HG03432 (cell line): ENCODE measurements around the gene COLQ.
"Not testable (repeated sequence)": the region's sequence is repeated elsewhere in the genome, so short reads cannot be mapped to it uniquely, and the experiment has no call there.

ENCODE experiments used
- ATAC-seq: cut with Tn5 transposase; IDR thresholded peaks from one replicate; pipeline ENCODE4 v1.9.1; 2021; ENCODE audit warnings: mild to moderate bottlenecking, moderate library complexity; ENCODE audit not compliant: unreplicated experiment

The COLQ gene

DNA sequence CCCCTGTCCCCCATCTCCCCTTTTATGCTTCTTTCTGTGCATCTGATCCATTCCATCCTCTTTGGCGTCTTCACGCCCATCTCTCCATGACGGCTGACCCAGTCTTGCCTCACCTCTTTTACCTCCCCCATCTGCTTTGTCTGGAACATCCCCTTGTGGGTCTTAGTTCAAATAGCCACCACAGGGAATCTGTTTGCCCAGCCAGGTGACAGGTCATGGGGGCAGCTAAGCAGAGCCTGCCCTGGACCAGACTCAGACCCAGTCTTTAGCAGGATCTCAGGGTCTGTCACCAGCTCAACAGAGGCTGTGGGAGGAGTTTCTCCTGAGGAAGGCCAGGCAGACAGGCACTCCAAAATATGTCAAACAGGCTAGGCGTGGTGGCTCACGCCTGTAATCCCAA, 28.1 kb downstream of the COLQ start:
- ATAC-seq: no peak

DNA sequence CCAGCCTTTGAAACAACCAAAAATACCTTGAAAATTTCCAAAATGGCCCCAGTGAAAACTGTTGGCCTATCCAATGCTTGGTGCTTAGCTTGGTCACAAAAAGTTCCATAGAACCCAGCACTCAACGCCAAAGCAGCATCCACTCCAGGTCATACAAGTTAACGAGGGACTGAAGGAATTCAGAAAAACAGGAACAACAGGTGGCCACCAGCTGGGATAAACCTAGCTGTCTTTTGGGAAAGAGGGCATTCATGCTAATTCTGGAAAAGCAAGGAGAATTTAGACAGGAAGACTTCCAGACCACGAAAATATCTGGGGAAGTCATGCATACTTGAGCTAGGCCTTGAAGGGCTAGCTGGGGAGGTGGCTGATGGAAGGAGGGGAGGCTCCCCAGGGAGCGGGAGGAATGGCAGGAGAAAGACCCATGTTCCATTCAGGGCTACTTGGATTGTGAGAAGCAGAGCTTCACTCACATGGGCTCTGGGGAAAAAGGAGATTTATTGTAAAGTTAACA, 28.6 kb downstream of the COLQ start:
- ATAC-seq: no peak

DNA sequence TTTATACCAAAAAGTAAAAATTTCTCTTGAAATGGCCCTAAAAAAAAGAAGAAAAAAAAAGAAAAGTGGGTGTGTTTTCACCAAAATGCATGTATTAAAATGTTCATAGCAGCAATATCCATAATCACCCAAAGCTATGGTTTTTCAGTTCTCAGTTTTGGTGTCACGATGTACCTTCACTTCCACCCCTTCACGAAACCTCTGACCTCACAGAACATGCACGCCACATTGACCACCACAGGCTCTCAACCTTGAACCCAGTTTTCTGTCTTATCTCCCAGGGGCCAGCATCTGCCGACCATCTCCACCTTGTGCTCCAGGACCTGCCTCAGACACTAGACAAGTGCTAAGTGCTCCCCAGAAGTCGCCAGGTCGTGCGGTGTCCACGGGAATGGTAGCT, 30.4 kb downstream of the COLQ start:
- ATAC-seq: no peak

DNA sequence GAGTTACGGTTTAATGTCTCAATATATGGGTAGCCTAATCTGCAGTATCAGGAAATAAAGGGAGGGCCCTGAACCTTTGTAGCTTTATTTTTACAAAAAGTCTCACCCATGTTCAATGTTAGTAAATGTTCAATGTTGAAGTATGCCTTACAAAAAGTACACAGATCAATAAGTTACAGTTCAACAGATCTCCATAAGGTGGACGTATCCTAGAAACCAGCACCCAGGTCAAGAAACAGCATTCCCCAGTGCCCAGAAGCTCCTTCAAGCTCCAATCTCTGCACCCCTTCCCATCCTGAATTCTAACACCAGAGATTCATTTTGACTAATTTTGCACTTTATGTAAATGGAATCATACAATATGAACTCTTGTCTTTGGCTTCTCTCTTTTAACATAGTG, 31.3 kb downstream of the COLQ start:
- no peak for ATAC-seq

DNA sequence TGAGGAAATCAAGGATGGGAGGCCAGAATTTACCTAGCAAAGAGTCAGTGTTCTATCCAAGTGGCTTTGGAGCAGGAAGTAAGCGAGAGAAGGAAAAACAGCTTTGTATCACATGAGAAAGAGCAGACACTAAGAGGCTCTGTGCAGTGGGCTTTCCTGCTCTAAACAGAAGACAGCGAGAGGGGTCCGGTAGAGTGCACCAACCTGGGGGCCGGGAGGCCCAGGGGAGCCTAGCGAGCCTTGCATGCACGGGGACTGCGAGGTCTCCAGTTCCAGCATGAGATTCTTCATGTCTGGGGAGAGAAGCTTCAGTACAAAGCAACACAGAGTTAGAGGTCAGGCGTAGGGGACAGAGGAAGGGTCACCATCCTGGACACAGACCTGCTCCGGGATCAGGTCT, 33.5 kb downstream of the COLQ start:
- no peak for ATAC-seq

DNA sequence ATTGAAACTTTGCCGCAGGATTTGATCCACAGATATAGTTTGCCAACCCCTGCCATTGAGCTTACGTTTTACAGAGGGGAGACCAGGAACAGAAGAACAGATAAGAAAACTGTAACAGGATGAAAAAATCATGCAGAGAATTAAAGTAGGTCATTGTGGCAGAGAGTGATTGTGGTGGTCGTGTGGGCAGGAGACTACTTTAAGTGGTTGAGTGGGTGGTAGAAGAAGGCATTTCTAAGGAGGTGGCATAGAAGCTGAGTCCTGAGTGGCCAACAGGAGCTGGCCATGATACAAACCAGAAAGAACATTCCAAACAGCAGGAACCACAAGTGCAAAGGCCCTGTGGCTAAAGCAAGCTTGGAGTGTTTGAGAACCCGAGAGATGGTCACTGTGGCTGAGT, 34.5 kb downstream of the COLQ start:
- ATAC-seq: no peak

DNA sequence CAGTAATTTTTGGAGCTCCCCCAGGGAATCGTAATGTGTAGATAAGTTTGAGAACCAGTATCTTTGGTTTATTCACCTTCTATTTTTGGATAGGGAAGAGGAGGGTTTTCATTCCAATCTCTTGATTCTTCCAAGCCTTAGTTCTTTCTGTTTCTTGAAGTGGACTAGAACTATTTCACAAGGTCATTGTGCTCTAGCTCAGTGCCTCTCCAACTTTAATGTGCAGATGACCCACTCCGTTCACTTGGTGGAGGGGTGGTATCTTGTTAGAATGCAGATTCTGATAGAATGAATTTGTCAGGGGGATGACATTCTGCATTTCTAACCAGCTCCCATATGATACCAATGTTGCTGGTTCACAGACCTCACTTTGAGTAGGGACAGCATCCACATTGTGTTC, 35.5 kb downstream of the COLQ start:
- no peak for ATAC-seq

DNA sequence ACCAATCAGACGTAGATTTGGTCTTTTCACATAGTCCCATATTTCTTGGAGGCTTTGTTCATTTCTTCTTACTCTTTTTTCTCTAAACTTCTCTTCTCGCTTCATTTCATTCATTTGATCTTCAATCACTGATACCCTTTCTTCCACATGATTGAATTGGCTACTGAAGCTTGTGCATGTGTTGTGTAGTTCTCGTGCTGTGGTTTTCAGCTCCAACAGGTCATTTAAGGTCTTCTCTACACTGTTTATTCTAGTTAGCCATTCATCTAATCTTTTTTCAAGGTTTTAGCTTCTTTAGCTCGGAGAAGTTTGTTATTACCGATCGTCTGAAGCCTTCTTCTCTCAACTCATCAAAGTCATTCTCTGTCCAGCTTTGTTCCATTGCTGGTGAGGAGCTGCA, 37.0 kb downstream of the COLQ start:
- not testable (repeated sequence) for ATAC-seq

DNA sequence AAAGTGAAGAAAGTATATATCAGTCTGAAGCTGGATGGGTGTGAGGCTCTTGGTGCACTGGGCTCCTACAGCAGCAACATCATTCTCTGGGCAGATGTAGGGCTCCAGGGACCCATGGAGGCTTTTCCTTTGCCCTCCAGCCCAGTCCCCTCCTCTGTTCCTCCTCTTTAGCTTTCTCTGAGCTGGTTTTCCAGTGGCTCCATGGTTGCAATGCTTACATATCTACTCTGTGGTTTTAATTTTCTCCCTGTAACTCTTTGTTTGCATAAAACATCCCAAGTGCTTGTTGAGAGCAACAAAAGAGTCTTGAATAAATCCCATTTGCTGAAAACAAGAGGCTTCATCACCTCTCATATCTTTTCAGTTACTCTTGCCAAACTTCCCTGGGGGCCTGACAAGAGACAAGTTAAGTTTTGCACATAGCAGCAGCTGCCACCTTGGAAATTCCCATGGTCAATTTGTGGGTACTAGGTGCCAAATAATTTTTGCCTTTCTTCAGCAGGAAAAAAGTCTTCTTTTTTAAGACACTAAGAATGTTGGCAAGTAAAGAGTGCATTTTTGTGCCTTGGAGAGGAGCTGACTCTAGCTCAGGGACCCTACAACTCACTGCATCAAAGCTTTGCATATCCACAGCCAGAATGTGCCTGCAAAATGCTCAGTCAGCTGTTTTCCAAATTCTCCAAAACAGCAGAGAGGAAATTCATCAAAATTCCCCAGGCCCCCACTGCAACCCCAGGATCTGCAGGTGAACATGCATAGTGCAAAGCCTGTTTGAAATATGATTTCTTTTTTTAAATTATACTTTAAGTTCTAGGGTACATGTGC, 41.9 kb downstream of the COLQ start:
- ATAC-seq: no peak

DNA sequence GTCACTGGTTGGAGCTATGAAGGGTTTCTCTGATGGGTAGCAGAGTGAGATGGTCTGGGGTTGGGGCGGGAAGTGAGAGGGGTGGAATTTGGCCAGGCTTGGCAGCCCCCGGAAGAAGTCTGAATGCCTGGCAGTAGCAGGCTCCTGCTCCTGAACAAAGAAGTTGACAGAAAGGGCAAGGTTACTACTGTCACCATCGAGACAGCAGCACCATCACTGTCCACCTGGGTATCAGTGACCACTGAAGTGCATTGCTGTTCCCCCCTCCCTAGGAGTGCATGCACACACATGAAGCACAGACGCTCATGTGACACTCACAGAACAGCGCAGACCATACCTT, 42.9 kb downstream of the COLQ start:
- ATAC-seq: no peak

DNA sequence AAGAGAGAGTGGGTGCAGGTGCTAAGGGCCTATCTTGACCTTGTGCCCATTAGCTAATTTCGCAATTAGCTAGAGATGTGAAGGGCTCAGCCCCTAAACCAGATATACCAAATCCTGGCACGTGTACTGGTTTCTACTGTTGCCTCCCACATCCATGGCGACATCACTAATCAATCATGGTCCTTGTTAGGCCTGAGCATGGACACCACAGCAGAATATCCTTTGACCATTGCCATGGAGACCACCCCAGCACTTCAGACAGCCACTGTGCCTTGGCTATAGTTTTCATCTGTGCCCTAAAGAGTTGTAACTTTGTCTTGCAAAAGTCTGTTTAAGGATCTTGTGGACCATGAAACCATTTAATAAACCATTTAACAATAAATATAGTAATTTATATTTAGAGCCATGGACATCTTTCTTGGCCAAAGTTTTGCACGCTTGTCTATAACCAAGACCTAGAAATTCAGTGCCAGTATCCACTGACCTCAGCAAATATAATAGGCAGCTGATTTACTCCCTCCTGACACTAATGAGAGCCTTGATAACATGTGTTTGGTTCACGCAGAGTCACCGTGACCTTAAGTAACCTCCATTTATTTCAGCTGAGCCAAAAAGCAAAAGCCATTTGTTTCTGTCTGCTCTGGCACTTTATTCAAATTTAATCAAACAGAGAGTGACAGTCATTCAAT, 43.4 kb downstream of the COLQ start:
- no peak for ATAC-seq

DNA sequence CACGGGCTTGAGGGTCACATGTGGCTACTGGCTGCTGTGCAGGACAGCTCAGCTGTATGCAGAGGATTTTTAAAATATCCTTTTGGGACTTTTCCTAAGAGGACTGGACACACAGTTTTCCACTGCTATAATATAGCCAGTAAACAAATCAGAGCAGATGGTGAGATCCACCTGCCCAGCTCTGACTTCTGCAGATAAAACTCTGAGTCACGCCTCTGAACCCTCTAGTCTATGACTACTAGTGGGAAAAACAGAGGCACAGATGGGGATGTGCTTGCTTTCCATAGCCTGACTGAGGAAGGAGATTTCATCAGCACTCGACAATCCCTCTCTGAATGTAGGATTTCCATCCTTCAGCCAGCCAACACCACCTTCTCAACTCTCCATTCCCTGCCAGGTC, 45.1 kb downstream of the COLQ start:
- ATAC-seq: no peak

DNA sequence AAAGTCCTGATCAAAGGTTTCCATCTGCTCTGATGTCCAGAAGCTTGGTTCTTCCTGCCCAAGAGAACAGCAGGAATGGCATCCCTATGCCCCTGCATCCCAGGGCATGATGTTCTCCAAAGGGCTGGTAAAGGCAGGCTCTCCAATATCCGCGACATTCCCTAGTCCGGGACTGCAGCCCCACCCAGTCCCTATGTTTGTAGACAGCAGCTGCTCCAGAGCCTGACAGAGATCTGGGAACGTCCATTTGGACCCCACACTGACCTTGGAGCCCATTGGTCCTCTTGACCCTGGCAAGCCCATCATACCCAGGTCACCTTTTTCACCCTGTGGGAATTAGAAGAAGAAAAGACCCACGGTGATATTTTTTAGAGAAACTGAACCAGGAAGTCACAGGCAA, 46.3 kb downstream of the COLQ start:
- no peak for ATAC-seq

DNA sequence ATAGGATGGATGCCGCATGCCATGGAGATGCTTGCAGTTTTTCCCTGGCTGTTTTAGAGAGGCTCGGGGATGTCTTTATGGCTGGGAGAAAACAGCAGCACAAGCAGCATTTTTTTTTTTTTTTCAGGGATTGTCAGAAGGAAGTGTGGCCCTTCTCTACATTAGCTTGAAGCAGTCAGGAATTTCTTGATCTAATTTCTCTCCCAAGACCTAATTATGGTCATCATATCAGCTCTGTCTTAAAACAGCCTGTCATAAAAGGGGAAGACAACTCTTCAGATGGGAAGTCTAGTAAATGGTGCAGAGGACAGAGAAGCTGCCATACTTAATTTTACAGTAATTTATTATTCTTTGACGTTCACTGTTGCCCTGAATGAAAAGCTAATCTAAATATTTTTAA, 49.6 kb downstream of the COLQ start:
- no peak for ATAC-seq

DNA sequence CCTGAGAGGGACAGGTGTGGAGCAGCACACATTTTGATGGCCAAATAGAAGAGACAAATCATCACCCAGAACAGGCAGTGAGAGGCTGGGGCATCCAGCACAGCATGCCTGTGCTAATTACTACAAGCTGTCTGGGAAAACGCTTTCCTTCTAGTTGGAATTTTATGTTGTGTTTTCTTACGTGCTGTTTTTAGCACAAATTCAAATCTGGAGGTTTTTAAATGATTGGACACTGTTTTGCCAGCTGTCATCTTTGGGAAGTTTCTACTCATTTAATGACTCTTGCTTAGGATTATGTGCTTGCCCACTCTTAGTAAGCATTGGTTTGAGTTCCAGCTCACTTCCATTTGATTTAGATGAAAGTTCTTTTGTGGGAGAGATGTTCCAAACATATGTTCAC, 50.7 kb downstream of the COLQ start:
- ATAC-seq: no peak

DNA sequence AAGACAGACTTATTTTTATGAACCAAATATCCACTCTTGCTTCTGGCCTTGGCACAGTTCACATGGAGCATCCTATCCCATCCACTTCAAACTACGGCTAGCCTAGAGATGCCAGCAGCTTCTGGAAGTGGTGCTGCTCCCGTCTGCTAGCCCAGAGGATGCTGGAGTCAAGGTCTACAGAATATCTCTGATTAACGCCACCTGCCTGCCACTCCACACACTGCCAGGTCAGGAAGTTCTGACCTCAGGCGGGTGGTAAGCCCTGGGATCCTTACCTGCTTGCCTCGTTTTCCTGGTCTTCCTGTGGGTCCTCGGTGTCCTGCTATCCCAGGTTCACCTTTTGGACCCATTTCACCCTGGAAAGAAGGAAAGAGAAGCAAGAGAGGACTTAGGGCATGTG, 51.2 kb downstream of the COLQ start:
- ATAC-seq: no peak

DNA sequence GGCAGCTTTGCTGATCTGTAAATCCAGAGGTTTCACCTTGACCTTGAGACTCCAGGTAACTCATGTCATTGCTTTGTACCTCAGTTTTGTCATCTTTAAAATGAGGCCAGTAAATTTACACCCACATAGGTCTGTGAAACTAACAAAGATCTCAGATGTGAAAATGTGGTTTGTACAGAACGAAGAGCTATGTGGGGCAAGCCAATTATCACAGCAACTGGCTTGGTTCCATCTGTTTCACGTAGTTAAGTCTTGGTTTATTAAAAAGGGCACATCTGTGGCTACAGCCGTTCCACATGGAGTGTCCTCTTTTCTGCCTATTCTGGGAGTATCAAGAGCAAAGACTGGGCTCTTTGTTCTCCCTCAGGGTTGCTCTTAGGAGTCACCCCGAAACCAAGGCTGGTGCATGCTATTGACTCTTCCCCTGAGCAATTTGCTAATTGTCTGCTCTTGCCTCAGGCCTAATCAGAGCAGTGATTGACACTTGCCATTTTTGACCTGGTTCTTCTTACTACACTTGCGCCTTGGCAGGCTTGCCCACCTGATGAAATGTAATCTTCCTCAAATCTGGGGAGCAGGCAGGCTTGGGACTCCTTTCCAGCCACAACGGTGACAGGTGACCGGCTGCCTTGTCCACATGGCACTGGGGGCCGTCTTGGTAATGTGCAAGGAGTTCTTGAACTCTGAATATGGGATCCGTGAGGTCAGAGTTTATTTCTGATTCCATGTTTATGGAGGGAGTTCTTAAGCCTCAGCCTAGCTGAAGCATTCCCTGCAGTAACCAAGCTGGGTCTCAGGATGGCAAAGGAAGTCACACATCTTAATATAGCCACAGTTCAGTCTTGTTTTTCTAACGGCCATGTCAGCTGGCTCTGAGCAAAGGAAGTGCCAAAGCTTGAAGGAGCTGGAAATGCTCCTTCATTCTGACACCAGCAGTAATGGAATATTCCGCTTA, 54.0 kb downstream of the COLQ start:
- peak; percentile 78 for ATAC-seq

DNA sequence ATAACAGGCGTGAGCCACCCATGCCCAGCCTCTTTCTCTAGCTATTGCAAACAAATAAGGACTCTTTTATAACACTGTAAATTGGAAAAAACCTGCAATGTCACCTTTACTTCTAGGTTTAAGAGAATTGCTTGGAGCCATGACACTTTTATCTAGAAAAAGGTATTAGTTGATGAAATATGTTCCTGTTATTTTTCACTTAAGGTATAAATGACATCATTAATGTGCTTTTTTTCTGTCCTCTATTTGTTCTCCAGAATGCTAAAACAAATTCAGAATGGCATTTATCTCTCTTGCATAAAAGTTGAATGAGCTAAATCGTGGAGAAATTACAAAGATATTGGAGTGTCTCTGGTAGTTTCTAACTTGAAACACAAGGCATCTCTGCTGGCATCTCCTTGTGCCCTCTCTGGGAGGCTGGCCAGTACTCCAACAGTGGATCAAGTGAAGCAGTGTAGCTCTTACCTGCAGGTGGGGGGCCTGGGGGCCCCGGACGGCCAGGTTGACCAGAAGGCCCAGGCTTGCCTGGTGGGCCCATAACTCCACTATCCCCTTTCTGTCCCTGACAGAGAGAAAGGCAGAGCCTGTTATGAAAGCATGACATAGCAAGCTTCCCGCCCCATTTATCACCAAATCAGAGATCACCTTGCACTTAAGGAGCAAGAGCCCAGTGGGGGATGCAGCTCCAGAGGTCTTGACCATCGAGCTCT, 55.5 kb downstream of the COLQ start:
- ATAC-seq: no peak

DNA sequence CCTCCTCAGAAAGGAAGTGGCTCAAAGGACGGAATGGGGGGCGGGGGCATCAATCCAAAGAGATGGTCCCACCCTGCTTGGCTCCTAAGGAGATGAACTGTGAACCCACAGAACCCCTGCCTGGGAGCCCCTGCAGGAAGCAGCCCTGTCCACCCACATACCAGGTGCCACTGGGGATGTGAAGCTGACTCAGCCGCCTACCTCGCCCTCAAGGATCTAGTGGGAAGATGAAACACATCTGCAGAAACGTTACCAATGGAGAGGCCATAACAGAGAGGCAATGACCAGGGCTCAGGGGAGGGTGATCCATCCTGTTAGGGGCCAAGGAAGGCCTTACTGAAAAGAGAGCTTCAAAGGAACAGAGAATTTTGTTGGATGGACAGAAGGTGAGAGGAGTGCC, 59.1 kb downstream of the COLQ start:
- ATAC-seq: no peak

DNA sequence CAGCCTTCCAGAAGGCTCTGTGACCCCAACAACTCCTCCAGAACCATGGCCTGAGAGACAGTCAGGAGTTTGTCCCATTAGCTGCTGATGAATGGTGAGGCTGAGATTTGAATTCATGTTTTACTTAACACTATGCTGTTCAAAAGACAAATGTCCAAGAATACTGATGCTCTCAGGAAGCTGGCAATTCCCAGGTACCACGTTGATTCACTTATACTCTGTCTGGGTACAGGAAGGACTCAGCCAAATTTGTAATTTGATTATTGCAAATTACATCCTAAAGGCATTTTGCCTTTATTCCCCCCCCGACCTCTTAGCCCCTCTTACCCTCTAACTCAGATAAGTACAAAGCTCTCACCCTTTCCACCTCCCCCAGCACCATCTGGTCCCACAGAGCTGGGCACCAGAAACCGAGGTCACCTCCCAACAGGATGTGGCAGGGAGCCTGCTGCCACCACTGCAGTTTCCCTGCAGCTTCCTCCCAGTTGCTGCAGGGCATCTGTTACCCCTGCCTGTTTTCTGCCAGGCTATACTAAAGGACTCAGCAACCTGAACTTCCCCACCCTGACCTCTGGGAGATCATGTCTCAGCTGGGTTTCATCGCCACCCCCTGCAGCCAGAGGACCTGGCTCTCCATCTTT, 60.5 kb downstream of the COLQ start:
- ATAC-seq: no peak
